Psoas muscle (tissue), 8 donors: Measurements from ENCODE around the gene SFI1. TPM values are rescaled to one million over a fixed set of nuclear protein-coding genes. Genes with fewer than 3 reads are reported as not detected.
A peak's percentile ranks its signal among the peaks of the same experiment; 100 is the strongest.

ENCODE experiments used
- ATAC-seq, 4 donors: fragments of 200-7000 bp; cut with Tn5 transposase; one replicate each; pipeline ENCODE4 v1.9.1; 2020; ENCODE audit warnings: moderate library complexity in 3 of 4, mild to moderate bottlenecking in 2 of 4
- DNase-seq, 2 donors: peaks; one replicate each; pipeline ENCODE4 v3.0.0-alpha.2; 2020
- H3K27ac ChIP-seq: fragments of 200-600 bp; one replicate; pipeline ENCODE4 v1.8.0; 2022
- H3K27me3 ChIP-seq, 3 donors: fragments of 200-600 bp in 1 of 3; one replicate each; pipeline versions ENCODE4 v1.6.1 to v1.8.0; 2013 to 2022; ENCODE audit warnings: low read length in 2 of 3, mild to moderate bottlenecking in 2 of 3, moderate library complexity in 1 of 3; ENCODE audit not compliant: insufficient read depth in 3 of 3
- H3K36me3 ChIP-seq, 2 donors: fragments of 200-600 bp in 1 of 2; one replicate each; pipeline versions ENCODE4 v1.6.1 to v1.8.0; 2013 to 2022; ENCODE audit warnings: low read depth in 1 of 2, mild to moderate bottlenecking in 1 of 2, moderate library complexity in 1 of 2; ENCODE audit not compliant: insufficient read depth in 1 of 2
- H3K4me1 ChIP-seq: fragments of 200-600 bp; one replicate; pipeline ENCODE4 v1.8.0; 2022
- H3K4me3 ChIP-seq: fragments of 200-600 bp; one replicate; pipeline ENCODE4 v1.8.0; 2022; ENCODE audit warnings: mild to moderate bottlenecking
- H3K9me3 ChIP-seq: fragments of 200-600 bp; one replicate; pipeline ENCODE4 v1.8.0; 2022
- WGBS, 3 donors: extraction: QIAGEN DNeasy Blood & Tissue Kit; methylation state at CpG; one replicate each; pipeline versions ENCODE4 v1.1.6 to v1.1.7; 2013; 5-methylcytosine and 5-hydroxymethylcytosine counted together
- intact Hi-C, 2 donors: fragments of 100-400 bp; cut with DNase I; formaldehyde crosslinking; loops; one replicate each; pipeline versions ENCODE4 v1.11.0 to v1.14.2; 2022
- polyA plus RNA-seq, 3 donors: library from polyadenylated mRNA; stranded (reverse); fragments of 200-250 nt; gene quantifications; one replicate each; pipeline ENCODE4 v1.2.3, GENCODE V29; 2013
- total RNA-seq, 4 donors: library from RNA; stranded (reverse); fragmentation: NEBNext Ultra II Directional in 2 of 4; extraction: Animal tissue kit (Norgen Biotek cat#: 25700) in 2 of 4; gene quantifications; one replicate each; pipeline versions ENCODE4 v1.2.1 to v1.2.4, GENCODE V29; 2021 to 2023
- TF ChIP-seq, protein P1 (sequence below): fragments of 200-600 bp; IDR thresholded peaks from one replicate; pipeline ENCODE4 v1.8.0; 2022; ENCODE audit warnings: antibody characterized with exemption
- donor health status: healthy with polysubstance abuse.
- donor health status: DM: no; HTN: no; CAD: no; lungs with moderate emphysema.
- donor health status: Bipolar disorder and iron deficiency.
- donor health status: healthy.
- donor health status: DM: yes; HTN: yes; CAD: no.
- donor health status: DM: no; HTN: no; CAD: no.
- donor health status: DM: no; HTN: no; CAD: no.
- donor health status: DM: yes; HTN: yes; CAD: no.

SFI1 gene
- total and polyA plus RNA-seq, 7 donors: 1.5 to 8.6 (median 3.9) TPM

DNA sequence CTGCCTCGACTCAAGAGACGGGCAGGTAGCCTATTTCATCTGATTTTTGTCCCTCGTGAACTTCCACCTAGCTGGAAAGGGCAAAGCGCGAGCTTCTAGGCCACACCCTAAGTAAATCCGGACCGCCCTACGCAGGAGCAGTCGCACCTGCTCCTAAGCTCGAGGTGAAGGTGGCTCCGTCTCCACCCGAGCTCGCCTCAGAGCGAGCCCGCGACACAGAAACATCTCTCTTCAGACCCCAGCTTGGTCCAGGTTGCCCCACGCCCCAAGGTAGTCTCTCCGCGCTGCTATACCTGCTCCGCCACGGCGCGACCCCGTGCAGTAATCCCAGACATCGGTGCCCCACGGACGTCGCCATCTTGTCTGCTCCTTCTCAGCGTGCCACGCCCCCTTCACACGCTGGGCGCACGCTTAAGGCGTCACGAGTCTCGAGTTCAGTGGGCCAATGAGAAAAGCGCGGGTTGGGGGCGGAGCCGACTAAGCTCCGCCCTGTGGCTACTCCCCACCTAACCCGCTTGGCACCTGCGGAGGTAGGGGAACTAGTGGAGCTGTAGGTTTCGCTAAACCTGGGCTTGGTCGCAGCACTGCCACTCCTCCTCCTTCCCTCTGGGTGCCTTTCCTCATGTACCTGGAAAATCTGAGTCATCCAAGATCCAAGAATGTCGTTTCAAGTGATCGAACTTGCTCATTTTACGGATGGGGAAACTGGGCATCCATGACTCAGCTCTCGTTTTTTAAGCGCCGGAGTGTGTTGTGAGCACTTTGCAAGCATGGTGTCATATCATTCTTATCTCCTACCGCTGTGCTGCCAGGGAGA is 165.7 kb downstream of the SFI1 start, which contains the start of gene PISD:
TSS of gene PISD (minus strand) at position 365 of the 817 bp plus-strand sequence. CDS start at position 358, 7 bp downstream.
- WGBS, 3 donors: 2 to 4% (median 3%) methylated on average over 52 of the region's 52 CpGs
- peak; percentile 95 to 97 for DNase-seq
- H3K36me3 ChIP-seq: no peaks in the 10 kb centered on the region
- no peaks in the 10 kb centered on the region for H3K27me3 ChIP-seq
- peak; percentile 98 to 100 (median 99) for ATAC-seq
- intact Hi-C loops: loop anchor here (5.0 kb wide), 1 partner anchor 90 kb away; the partner anchor contains the start of genes DEPDC5 (in 2 of the 2) and PRR14L (in 2 of the 2)
- H3K27ac ChIP-seq: peak within 1 kb of the TSS; percentile 83
- TF ChIP-seq, protein P1, sequence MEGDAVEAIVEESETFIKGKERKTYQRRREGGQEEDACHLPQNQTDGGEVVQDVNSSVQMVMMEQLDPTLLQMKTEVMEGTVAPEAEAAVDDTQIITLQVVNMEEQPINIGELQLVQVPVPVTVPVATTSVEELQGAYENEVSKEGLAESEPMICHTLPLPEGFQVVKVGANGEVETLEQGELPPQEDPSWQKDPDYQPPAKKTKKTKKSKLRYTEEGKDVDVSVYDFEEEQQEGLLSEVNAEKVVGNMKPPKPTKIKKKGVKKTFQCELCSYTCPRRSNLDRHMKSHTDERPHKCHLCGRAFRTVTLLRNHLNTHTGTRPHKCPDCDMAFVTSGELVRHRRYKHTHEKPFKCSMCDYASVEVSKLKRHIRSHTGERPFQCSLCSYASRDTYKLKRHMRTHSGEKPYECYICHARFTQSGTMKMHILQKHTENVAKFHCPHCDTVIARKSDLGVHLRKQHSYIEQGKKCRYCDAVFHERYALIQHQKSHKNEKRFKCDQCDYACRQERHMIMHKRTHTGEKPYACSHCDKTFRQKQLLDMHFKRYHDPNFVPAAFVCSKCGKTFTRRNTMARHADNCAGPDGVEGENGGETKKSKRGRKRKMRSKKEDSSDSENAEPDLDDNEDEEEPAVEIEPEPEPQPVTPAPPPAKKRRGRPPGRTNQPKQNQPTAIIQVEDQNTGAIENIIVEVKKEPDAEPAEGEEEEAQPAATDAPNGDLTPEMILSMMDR: no peak
- no peaks in the 10 kb centered on the region for H3K9me3 ChIP-seq
- H3K4me1 ChIP-seq: peaks cover 14% of the 10 kb centered on the region
- H3K4me3 ChIP-seq: peak within 1 kb of the TSS; percentile 99

DNA sequence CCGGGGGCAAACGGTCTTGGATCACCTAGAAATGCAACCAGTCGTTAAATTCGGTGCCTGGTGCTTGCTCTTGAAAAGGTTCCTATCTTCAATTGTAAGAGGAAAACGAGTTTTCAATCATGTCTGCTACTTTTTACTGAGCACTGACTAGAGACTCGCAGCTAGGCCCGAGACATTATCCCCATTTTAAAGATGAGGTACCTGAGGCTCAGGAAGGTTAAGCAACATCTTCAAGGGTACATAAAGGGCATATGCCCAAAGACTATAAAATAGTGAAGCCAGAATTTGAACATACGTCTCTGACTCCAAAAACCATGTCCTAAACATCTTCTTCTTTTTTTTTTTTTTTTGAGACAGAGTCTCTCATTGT is 166.3 kb downstream of the SFI1 start:
- H3K27ac ChIP-seq: peak overlapping the region; percentile 83
- intact Hi-C loops: loop anchor here (5.0 kb wide), 1 partner anchor 90 kb away; the partner anchor contains the start of genes DEPDC5 (in 2 of the 2) and PRR14L (in 2 of the 2)
- 68 to 79% (median 75%) methylated on average over 8 of the region's 8 CpGs for WGBS, 3 donors

More for the DNA sequence above, 166.3 kb downstream of the SFI1 start:
- Histone ChIP-seq H3K4me1 (peaks cover 14% of the 10 kb centered on the region), H3K4me3 (peak overlapping the region; percentile 99), H3K9me3 (no peaks in the 10 kb centered on the region), H3K27me3 (no peaks in the 10 kb centered on the region), H3K36me3 (no peaks in the 10 kb centered on the region)
- DNase-seq (no peak), ATAC-seq (no peak)
- TF ChIP-seq, protein P1: no peak

Other genes with a start within 250 kb of the SFI1 start
- gene PIK3IP1, start 204.0 kb upstream of the SFI1 start, total RNA-seq: 10 to 100 TPM in 1 of 4 donors, 1 to 10 TPM in 3; 3.4 to 11.6 (median 6.3) TPM
- gene PIK3IP1, start 204.0 kb upstream of the SFI1 start, polyA plus RNA-seq: 10 to 100 TPM in 1 of 3 donors, 1 to 10 TPM in 2; 2.0 to 10.8 (median 8.4) TPM
- 10 to 100 TPM in 3 of 4 donors, 1 to 10 TPM in 1; 7.4 to 14.2 (median 11.3) TPM for gene PATZ1, start 150.2 kb upstream of the SFI1 start, total RNA-seq
- 1 to 10 TPM; 5.2 to 9.2 (median 7.3) TPM for gene PATZ1, start 150.2 kb upstream of the SFI1 start, polyA plus RNA-seq
- gene DRG1, start 96.9 kb upstream of the SFI1 start, total RNA-seq: 10 to 100 TPM; 75.2 to 91.8 (median 85.6) TPM
- 100 to 1,000 TPM in 1 of 3 donors, 10 to 100 TPM in 2; 89.9 to 101 (median 98.2) TPM for gene DRG1, start 96.9 kb upstream of the SFI1 start, polyA plus RNA-seq
- 10 to 100 TPM; 24.8 to 34.2 (median 26.6) TPM for gene EIF4ENIF1, start 6.7 kb upstream of the SFI1 start, total RNA-seq
- 10 to 100 TPM in 2 of 3 donors, 1 to 10 TPM in 1; 9.2 to 23.4 (median 10.4) TPM for gene EIF4ENIF1, start 6.7 kb upstream of the SFI1 start, polyA plus RNA-seq
- gene PISD, start 165.7 kb downstream of the SFI1 start, total RNA-seq: 10 to 100 TPM; 11.1 to 24.2 (median 17.2) TPM
- gene PISD, start 165.7 kb downstream of the SFI1 start, polyA plus RNA-seq: 10 to 100 TPM; 10.2 to 18.7 (median 15.2) TPM